ENCODE results near the gene SPOCK1. TPM values are rescaled to one million over a fixed set of nuclear protein-coding genes. Genes with fewer than 3 reads are reported as not detected.
"Not testable (repeated sequence)": the region's sequence is repeated elsewhere in the genome, so short reads cannot be mapped to it uniquely, and the experiment has no call there.

The SPOCK1 gene
- total RNA-seq, 2 donors from 2014 or later = not detected

- no peaks in the 10 kb centered on the region for H3K9me3 Mint-ChIP-seq
- H3K4me3 Mint-ChIP-seq = no peak overlapping the region
- peaks cover 7% of the 10 kb centered on the region for H3K27me3 Mint-ChIP-seq
- no peak for ATAC-seq (replicated peaks)
- H3K36me3 Mint-ChIP-seq (ENCODE audit: low read depth) = no peaks in the 10 kb centered on the region
- no peaks in the 10 kb centered on the region for H3K4me1 Mint-ChIP-seq
- no peak overlapping the region for H3K27ac Mint-ChIP-seq
Observed at GRCh38 chr5:137405393-137405792, 93.7 kb downstream of the SPOCK1 start.

- Mint-ChIP-seq H3K27ac (no peak overlapping the region), H3K4me3 (no peak overlapping the region), H3K36me3 (ENCODE audit: low read depth) (no peaks in the 10 kb centered on the region), H3K4me1 (no peaks in the 10 kb centered on the region), H3K27me3 (peaks cover 7% of the 10 kb centered on the region), H3K9me3 (no peaks in the 10 kb centered on the region)
- no peak for ATAC-seq (replicated peaks)
Observed at GRCh38 chr5:137403869-137404268, 95.3 kb downstream of the SPOCK1 start.

DNA sequence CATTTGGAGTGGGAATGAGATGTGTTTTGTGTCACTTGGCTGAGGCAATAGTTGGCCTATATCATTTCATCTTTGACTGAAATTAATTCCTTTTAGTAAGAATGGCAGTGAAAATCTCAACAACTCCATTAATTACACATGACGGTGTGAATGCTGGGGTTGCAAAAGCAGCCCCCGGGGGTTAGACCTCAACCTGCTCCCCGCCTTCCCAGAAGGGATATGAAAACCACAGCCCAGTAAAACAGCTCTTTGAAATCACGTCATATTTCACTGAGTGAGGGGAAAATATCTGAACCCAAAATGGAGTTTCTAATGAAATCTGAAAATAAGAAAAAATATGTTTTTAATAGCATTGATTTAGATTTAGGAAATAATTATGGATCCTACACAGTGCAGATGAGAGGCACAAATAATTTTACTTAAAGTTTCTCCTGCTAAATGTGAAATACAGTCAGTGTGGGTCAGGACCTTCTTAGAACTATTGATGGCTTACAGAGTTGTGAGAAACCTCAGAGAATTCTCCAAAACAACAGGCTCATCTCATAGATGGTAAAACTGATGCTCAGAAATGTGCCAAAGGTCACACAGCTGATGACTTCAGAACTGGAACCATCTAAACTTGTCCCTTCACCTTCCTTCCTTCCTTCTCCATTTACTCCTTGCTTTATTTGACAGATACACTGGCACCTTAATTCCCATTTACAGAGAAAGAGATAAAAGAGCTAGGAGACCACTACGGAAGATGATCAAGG, 96.5 kb downstream of the SPOCK1 start:
- Mint-ChIP-seq H3K4me1 (no peaks in the 10 kb centered on the region), H3K4me3 (no peak overlapping the region), H3K36me3 (ENCODE audit: low read depth) (no peaks in the 10 kb centered on the region), H3K27ac (no peak overlapping the region), H3K9me3 (no peaks in the 10 kb centered on the region), H3K27me3 (peaks cover 7% of the 10 kb centered on the region)
- ATAC-seq (replicated peaks) = no peak

- Mint-ChIP-seq H3K27ac (no peak overlapping the region), H3K9me3 (no peaks in the 10 kb centered on the region), H3K4me1 (no peaks in the 10 kb centered on the region), H3K36me3 (ENCODE audit: low read depth) (no peaks in the 10 kb centered on the region), H3K27me3 (peaks cover 10% of the 10 kb centered on the region), H3K4me3 (no peak overlapping the region)
- ATAC-seq (replicated peaks) = no peak
Observed at GRCh38 chr5:137401946-137402345, 97.2 kb downstream of the SPOCK1 start.

DNA sequence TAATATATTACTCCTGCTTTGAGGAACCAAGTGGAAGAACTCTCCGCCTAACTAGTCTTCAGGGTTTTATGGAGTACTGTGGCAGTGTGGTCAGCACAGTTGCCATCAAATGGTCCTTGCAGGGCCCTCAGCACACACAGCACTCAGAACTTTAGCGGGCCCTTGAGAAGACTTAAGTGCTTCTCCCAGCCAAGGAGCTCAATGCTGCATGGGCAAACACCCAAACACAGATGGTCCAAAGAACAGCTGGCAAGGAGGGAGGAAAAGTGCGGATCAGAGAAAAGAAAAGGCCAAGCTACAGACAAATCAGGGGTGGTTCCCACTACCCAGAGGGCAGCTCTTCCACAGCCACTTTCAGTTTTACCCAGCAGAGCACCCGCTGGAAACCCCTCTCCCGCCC, 98.6 kb downstream of the SPOCK1 start:
- no peaks in the 10 kb centered on the region for H3K36me3 Mint-ChIP-seq (ENCODE audit: low read depth)
- no peak for ATAC-seq (replicated peaks)
- H3K27me3 Mint-ChIP-seq = peaks cover 10% of the 10 kb centered on the region

GRCh38 chr5:137399911-137400310, 99.2 kb downstream of the SPOCK1 start:
- peaks cover 10% of the 10 kb centered on the region for H3K27me3 Mint-ChIP-seq
- H3K9me3 Mint-ChIP-seq = no peaks in the 10 kb centered on the region
- H3K36me3 Mint-ChIP-seq (ENCODE audit: low read depth) = no peaks in the 10 kb centered on the region
- H3K4me3 Mint-ChIP-seq = no peak overlapping the region
- H3K27ac Mint-ChIP-seq = no peak overlapping the region
- H3K4me1 Mint-ChIP-seq = no peaks in the 10 kb centered on the region
- ATAC-seq (replicated peaks) = no peak

More for the DNA sequence above, 98.6 kb downstream of the SPOCK1 start:
- Mint-ChIP-seq H3K4me3 (no peak overlapping the region), H3K27ac (no peak overlapping the region), H3K9me3 (no peaks in the 10 kb centered on the region), H3K4me1 (no peaks in the 10 kb centered on the region)

DNA sequence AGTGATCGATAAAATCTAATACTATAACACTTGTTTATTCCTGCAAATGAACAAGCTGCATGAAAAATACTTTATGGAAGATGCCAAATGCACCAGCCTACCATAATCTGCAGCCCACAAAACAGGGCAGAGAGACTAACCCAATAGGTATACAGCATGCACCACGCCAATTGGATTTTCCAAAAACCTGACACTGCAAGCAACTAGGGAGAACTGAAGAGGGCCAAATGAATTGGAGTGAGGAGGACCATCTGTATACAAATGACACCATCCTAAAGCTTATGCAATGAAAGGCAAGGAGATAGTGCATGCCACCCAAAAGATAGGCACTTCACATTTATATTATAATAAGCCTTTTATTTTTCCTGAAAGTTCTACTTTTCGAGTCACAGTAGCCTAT, 100.4 kb downstream of the SPOCK1 start:
- no peak for ATAC-seq (replicated peaks)
- Mint-ChIP-seq H3K4me3 (no peak overlapping the region), H3K36me3 (ENCODE audit: low read depth) (no peaks in the 10 kb centered on the region), H3K27me3 (peaks cover 9% of the 10 kb centered on the region), H3K4me1 (no peaks in the 10 kb centered on the region), H3K27ac (no peak overlapping the region), H3K9me3 (no peaks in the 10 kb centered on the region)

- H3K9me3 Mint-ChIP-seq = no peaks in the 10 kb centered on the region
- no peak overlapping the region for H3K4me3 Mint-ChIP-seq
- no peaks in the 10 kb centered on the region for H3K36me3 Mint-ChIP-seq (ENCODE audit: low read depth)
- peaks cover 6% of the 10 kb centered on the region for H3K27me3 Mint-ChIP-seq
- no peaks in the 10 kb centered on the region for H3K4me1 Mint-ChIP-seq
- H3K27ac Mint-ChIP-seq = no peak overlapping the region
- ATAC-seq (replicated peaks) = no peak
Observed at GRCh38 chr5:137398154-137398553, 101.0 kb downstream of the SPOCK1 start.

DNA sequence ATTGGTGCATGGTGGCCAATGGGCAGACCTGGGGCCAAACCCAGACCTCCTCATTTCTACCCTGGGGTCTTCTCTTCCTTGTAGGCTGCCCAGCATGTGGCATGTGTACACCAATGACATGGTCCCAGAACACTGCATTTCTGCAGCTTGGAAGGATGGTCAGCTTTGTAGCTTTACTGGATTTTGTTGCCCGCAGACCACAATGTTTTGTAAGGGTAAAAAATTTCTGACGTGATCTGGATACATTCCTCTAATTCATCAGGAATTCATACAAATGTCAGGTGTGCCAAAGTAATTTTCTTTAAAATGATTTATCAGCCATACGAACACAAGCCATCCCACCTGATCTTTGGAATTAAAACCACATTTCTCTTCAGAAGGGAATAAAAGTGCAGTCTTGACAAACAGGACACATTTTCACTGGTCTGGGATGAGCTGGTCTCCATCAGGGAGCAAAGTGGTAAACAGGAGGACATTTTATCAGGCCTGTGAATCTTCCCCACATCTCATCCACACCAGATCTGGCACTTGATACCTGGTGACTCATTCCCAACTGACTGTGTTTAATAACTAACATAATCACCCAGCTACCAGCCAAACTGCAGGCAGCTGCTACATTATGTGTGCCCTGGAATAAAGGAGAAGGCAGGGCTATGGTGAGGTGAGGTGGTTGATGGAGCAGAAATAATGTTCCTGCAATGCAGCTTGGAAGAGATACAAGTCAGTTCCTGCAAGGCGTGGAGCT, 103.9 kb downstream of the SPOCK1 start:
- Mint-ChIP-seq H3K36me3 (ENCODE audit: low read depth) (no peaks in the 10 kb centered on the region), H3K4me3 (no peak overlapping the region), H3K27me3 (peaks cover 18% of the 10 kb centered on the region), H3K9me3 (no peaks in the 10 kb centered on the region), H3K4me1 (no peaks in the 10 kb centered on the region), H3K27ac (no peak overlapping the region)
- ATAC-seq (replicated peaks) = no peak

DNA sequence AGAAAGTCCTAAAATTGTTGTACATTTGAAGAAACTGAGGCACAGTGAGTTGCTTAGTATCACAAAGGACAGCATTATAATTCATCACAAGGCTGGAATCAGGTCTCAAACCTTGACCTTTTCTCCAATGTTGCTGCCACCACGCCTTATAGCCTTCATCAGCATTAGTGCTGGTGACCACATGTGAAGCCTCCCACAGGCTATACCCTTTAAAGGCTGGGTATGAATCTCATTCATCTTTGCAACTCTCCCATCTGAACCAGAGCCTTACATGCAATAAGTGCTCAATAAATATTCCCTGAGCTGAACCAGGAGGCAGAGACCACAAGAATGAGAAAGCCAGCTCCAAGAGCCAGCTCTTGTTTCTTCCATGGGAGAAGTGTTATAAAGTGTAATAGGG, 104.7 kb downstream of the SPOCK1 start:
- no peaks in the 10 kb centered on the region for H3K36me3 Mint-ChIP-seq (ENCODE audit: low read depth)
- H3K4me3 Mint-ChIP-seq = no peak overlapping the region
- H3K27me3 Mint-ChIP-seq = peaks cover 18% of the 10 kb centered on the region
- ATAC-seq (replicated peaks) = no peak
- H3K9me3 Mint-ChIP-seq = no peaks in the 10 kb centered on the region
- no peaks in the 10 kb centered on the region for H3K4me1 Mint-ChIP-seq
- no peak overlapping the region for H3K27ac Mint-ChIP-seq

- Mint-ChIP-seq H3K4me3 (no peak overlapping the region), H3K36me3 (ENCODE audit: low read depth) (no peaks in the 10 kb centered on the region), H3K27me3 (peaks cover 18% of the 10 kb centered on the region), H3K4me1 (no peaks in the 10 kb centered on the region), H3K27ac (no peak overlapping the region), H3K9me3 (no peaks in the 10 kb centered on the region)
- no peak for ATAC-seq (replicated peaks)
Observed at GRCh38 chr5:137393196-137393993, 105.7 kb downstream of the SPOCK1 start.

GRCh38 chr5:137392261-137392660, 106.9 kb downstream of the SPOCK1 start:
- no peaks in the 10 kb centered on the region for H3K36me3 Mint-ChIP-seq (ENCODE audit: low read depth)
- H3K27ac Mint-ChIP-seq = no peak overlapping the region
- peaks cover 15% of the 10 kb centered on the region for H3K27me3 Mint-ChIP-seq
- no peaks in the 10 kb centered on the region for H3K9me3 Mint-ChIP-seq
- no peak for ATAC-seq (replicated peaks)
- no peaks in the 10 kb centered on the region for H3K4me1 Mint-ChIP-seq
- H3K4me3 Mint-ChIP-seq = no peak overlapping the region

- peaks cover 15% of the 10 kb centered on the region for H3K27me3 Mint-ChIP-seq
- H3K36me3 Mint-ChIP-seq (ENCODE audit: low read depth); ATAC-seq (replicated peaks); H3K27ac Mint-ChIP-seq; H3K9me3 Mint-ChIP-seq; H3K4me3 Mint-ChIP-seq; H3K4me1 Mint-ChIP-seq: not testable (repeated sequence)
Observed at GRCh38 chr5:137391044-137391443, 108.1 kb downstream of the SPOCK1 start.

GRCh38 chr5:137389042-137389441, 110.1 kb downstream of the SPOCK1 start:
- Mint-ChIP-seq H3K27ac (no peak overlapping the region), H3K9me3 (no peaks in the 10 kb centered on the region), H3K27me3 (peaks cover 15% of the 10 kb centered on the region), H3K36me3 (ENCODE audit: low read depth) (no peaks in the 10 kb centered on the region), H3K4me1 (no peaks in the 10 kb centered on the region), H3K4me3 (no peak overlapping the region)
- no peak for ATAC-seq (replicated peaks)
